Thyroid gland (tissue), 4 donors: ENCODE data around the gene SIGLEC1. TPM values are rescaled to one million over a fixed set of nuclear protein-coding genes. Genes with fewer than 3 reads are reported as not detected.

Source experiments
- DNase-seq, 2 donors: peaks; one replicate each; pipeline ENCODE4 v3.0.0-alpha.2; 2019
- H3K27ac ChIP-seq, 3 donors: fragments of 200-600 bp; sonication (generic); 1 replicate in 2 of 3; 2 replicates in 1 of 3; pipeline ENCODE4 v1.5.1; 2016 to 2019; ENCODE audit warnings: mild to moderate bottlenecking in 1 of 3, moderate library complexity in 1 of 3
- H3K27me3 ChIP-seq: fragments of 200-600 bp; sonication (generic); one replicate; pipeline ENCODE4 v1.5.1; 2019
- H3K36me3 ChIP-seq, 2 donors: fragments of 200-600 bp; sonication (generic); one replicate each; pipeline ENCODE4 v1.5.1; 2016 to 2019
- H3K4me1 ChIP-seq, 2 donors: fragments of 200-600 bp; sonication (generic); one replicate each; pipeline ENCODE4 v1.5.1; 2017 to 2019
- H3K4me3 ChIP-seq, 3 donors: fragments of 200-600 bp; sonication (generic); replicated peaks in 1 of 3; 1 replicate in 2 of 3; 2 replicates in 1 of 3; pipeline ENCODE4 v1.5.1; 2016; ENCODE audit warnings: mild to moderate bottlenecking in 1 of 3
- H3K9me3 ChIP-seq: fragments of 200-600 bp; sonication (generic); one replicate; pipeline ENCODE4 v1.5.1; 2017
- POLR2A ChIP-seq, 2 donors: fragments of 450-650 bp; IDR thresholded peaks; one replicate each; pipeline ENCODE4 v1.6.1; 2017; ENCODE audit warnings: antibody characterized with exemption in 2 of 2, mild to moderate bottlenecking in 2 of 2, moderate library complexity in 1 of 2
- WGBS, 2 donors: methylation state at CpG; one replicate each; pipeline ENCODE4 v1.1.5; 2017; 5-methylcytosine and 5-hydroxymethylcytosine counted together
- intact Hi-C: fragments of 100-400 bp; cut with DNase I; formaldehyde crosslinking; loops from one replicate; pipeline ENCODE4 v1.15.1; 2023
- total RNA-seq, 4 donors: library from RNA; depleted of rRNA; stranded (reverse); fragments of >200 nt; gene quantifications; one replicate each; pipeline ENCODE4 v1.2.3, GENCODE V29; 2016
- TF ChIP-seq, protein P1 (sequence below), 6 experiments: fragments of 200-600 bp in 3 of 6; fragments of 450-650 bp in 3 of 6; sonication (generic) in 3 of 6; IDR thresholded peaks; one replicate each; pipeline ENCODE4 v1.5.1; 2016 to 2019; ENCODE audit warnings: antibody characterized with exemption in 6 of 6, mild to moderate bottlenecking in 2 of 6, inconsistent platforms in 1 of 6, moderate library complexity in 1 of 6

The SIGLEC1 gene
- total RNA-seq, 4 donors from 2014 or later = 2.6 to 9.1 (median 5.0) TPM

DNA sequence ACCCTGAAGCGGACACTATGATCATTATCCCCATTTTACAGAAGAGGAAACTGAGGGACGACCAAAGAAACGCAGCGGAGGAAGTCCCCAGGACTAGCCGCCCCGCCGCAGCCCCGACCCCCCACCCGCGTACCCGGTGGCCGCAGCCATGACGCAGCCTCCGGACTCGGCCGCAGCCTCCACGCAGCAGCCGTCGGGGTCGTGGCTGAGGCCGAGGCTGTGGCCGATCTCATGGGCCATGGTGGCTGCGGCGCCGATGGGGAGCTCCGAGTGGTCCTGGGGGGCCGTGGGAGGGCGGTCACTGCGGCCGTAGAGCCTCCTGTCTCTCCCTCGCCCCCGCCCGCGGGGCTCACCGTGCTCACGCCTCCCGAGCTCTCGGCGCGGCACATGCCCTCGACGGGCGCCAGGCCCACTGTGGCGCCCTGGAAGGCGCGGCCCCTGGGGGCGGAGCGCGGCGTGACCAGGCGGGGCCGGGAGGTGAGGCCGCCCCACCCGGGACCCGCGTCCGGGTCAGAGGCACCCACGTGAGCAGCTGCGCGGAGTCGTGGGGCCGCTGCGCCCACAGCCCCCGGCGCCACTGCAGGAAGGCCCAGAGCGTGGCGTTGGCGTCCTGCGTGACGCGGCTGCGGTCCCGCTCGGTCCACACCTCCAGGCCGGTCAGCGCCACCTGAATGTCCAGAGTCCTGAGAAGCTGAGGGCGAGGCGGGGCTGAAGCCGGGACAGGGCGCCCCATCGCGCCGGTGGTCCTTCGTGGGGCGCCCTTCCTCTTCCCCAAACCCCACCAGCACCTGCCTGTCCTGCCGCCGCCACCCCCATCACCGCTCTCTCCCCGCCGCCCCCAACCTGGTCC is 39.0 kb downstream of the SIGLEC1 start:
- 61 to 71% methylated on average over 21 to 26 of the region's 90 CpGs for WGBS, 2 donors
- TF ChIP-seq, protein P1, sequence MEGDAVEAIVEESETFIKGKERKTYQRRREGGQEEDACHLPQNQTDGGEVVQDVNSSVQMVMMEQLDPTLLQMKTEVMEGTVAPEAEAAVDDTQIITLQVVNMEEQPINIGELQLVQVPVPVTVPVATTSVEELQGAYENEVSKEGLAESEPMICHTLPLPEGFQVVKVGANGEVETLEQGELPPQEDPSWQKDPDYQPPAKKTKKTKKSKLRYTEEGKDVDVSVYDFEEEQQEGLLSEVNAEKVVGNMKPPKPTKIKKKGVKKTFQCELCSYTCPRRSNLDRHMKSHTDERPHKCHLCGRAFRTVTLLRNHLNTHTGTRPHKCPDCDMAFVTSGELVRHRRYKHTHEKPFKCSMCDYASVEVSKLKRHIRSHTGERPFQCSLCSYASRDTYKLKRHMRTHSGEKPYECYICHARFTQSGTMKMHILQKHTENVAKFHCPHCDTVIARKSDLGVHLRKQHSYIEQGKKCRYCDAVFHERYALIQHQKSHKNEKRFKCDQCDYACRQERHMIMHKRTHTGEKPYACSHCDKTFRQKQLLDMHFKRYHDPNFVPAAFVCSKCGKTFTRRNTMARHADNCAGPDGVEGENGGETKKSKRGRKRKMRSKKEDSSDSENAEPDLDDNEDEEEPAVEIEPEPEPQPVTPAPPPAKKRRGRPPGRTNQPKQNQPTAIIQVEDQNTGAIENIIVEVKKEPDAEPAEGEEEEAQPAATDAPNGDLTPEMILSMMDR (IDR thresholded peaks at IDR 0.05) = no peak
- TF ChIP-seq POLR2A (IDR thresholded peaks at IDR 0.05) = no peak
- DNase-seq = no peak
- Histone ChIP-seq H3K4me1 (peaks cover 8 to 12% of the 10 kb centered on the region in 2 donors), H3K36me3 (no peaks in the 10 kb centered on the region), H3K27ac (no peak overlapping the region), H3K9me3 (no peaks in the 10 kb centered on the region), H3K27me3 (no peaks in the 10 kb centered on the region), H3K4me3 (no peak overlapping the region)
- intact Hi-C loops = loop anchor here (10.0 kb wide), 1 partner anchor 411 kb away; no protein-coding TSS in a partner anchor

DNA sequence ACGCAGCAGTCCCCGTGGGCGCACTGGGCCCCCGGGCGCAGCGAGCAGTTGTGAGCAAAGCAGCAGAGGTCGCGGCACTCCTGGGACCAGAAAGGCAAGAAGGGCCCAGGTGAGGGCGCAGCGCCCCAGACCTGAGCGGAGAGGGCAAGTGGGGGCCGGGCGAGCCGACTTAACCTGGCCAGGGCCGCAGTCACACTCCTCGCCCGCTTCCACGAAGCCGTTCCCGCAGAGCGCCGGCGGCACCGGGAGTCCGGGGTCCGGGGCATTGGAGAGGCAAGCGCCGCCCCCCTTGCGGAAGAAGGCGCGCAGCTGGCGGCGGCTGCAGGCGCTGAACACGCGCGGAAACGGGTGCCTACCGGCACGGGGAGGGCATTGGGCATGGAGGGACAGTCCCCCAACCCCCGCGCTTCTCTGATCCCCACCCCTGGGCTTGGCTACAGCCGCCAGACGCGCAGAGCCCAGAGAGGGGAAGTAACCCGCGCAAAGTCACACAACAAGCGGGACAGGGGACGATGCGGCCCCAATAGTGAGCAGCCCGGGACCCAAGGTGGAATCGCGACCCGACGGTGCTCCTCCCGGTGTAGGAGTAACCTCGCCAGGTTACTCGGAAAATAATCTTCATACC is 39.7 kb downstream of the SIGLEC1 start:
- H3K27ac ChIP-seq = no peak overlapping the region
- no peak for TF ChIP-seq POLR2A (IDR thresholded peaks at IDR 0.05)
- TF ChIP-seq, protein P1 (IDR thresholded peaks at IDR 0.05) = peak in 1 of 6 experiments; percentile 16
- H3K27me3 ChIP-seq = no peaks in the 10 kb centered on the region
- peak overlapping the region in 1 of 3 donors; percentile 4 for H3K4me3 ChIP-seq
- 9 to 22% methylated on average over 11 to 21 of the region's 58 CpGs for WGBS, 2 donors
- peaks cover 8 to 10% of the 10 kb centered on the region in 2 donors for H3K4me1 ChIP-seq
- intact Hi-C loops = loop anchor here (10.0 kb wide), 1 partner anchor 412 kb away; no protein-coding TSS in a partner anchor
- DNase-seq = peak; percentile 18 to 38
- H3K9me3 ChIP-seq = no peaks in the 10 kb centered on the region
- no peaks in the 10 kb centered on the region for H3K36me3 ChIP-seq

DNA sequence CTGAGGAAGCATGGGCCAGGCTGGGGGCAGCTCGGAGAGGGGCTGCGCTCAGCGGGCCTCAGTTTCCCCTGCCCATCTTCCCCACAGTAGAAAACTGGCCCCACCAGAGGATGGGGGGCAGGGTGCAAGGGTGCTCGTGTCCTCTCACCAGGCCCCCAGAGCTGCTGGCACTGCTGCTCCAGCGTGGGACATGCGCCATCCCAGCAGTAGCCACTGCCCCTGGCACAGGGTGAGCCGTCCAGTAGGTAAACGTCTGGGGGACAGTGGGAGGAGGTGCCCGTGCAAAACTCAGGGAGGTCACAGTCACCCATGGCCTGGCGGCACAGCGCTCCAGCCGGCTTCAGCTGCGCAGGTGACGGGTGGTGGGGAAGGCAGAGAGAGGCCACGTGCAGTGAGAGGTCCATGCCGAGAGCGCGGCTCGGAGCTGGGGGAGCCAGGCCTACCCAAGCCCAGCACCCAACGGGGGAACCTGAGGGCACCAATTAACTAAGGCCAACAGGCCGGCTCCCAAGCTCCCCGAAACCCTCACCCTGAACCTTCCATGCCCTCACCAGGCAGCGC is 40.3 kb downstream of the SIGLEC1 start:
- no peaks in the 10 kb centered on the region for H3K36me3 ChIP-seq
- no peak overlapping the region for H3K27ac ChIP-seq
- H3K27me3 ChIP-seq = no peaks in the 10 kb centered on the region
- intact Hi-C loops = loop anchor here (10.0 kb wide), 1 partner anchor 413 kb away; no protein-coding TSS in a partner anchor
- TF ChIP-seq, protein P1 (IDR thresholded peaks at IDR 0.05) = no peak
- TF ChIP-seq POLR2A (IDR thresholded peaks at IDR 0.05) = no peak
- H3K9me3 ChIP-seq = no peaks in the 10 kb centered on the region
- H3K4me1 ChIP-seq = peaks cover 4 to 8% of the 10 kb centered on the region in 2 donors
- no peak overlapping the region for H3K4me3 ChIP-seq
- WGBS, 2 donors = 47 to 53% methylated on average over 17 to 22 of the region's 23 CpGs
- DNase-seq = no peak

DNA sequence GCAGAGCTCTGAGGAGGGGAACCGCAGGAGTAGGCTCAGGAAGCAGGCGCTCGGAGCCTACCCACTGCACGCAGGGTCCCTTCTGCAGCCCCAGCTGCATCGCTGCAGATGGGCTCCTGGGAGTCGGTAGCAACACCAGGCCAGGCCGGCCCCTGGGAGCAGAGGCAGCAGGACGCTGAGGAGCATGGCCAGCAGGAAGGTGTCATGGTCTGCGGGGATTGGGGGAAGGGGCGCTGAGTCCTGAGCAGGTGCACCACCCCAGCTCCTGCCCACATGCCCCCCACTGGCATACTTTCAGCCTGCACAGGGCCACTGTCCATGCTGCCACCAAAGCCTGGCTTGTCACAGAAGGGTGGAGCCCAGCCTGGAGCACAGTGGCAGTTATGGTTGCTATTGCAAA is 41.5 kb downstream of the SIGLEC1 start:
- no peak for DNase-seq
- intact Hi-C loops = loop anchor here (10.0 kb wide), 1 partner anchor 414 kb away; no protein-coding TSS in a partner anchor
- no peaks in the 10 kb centered on the region for H3K9me3 ChIP-seq
- no peak overlapping the region for H3K4me3 ChIP-seq
- H3K36me3 ChIP-seq = no peaks in the 10 kb centered on the region
- TF ChIP-seq, protein P1 (IDR thresholded peaks at IDR 0.05) = no peak
- no peak for TF ChIP-seq POLR2A (IDR thresholded peaks at IDR 0.05)
- 81 to 89% methylated on average over 5 to 8 of the region's 10 CpGs for WGBS, 2 donors
- no peaks in the 10 kb centered on the region for H3K27me3 ChIP-seq
- no peak overlapping the region for H3K27ac ChIP-seq
- H3K4me1 ChIP-seq = peaks cover 5 to 8% of the 10 kb centered on the region in 2 donors
